Measurements from ENCODE around the gene INAFM2. TPM values are rescaled to one million over a fixed set of nuclear protein-coding genes. Genes with fewer than 3 reads are reported as not detected.
A peak's percentile ranks its signal among the peaks of the same experiment; 100 is the strongest.

INAFM2 gene
- total and polyA plus RNA-seq, 9 of the 15 experiments (the other 6 are each of a cell fraction or from before 2014, with no cell fraction given): 11.8 to 43.1 (median 27.2) TPM

DNA sequence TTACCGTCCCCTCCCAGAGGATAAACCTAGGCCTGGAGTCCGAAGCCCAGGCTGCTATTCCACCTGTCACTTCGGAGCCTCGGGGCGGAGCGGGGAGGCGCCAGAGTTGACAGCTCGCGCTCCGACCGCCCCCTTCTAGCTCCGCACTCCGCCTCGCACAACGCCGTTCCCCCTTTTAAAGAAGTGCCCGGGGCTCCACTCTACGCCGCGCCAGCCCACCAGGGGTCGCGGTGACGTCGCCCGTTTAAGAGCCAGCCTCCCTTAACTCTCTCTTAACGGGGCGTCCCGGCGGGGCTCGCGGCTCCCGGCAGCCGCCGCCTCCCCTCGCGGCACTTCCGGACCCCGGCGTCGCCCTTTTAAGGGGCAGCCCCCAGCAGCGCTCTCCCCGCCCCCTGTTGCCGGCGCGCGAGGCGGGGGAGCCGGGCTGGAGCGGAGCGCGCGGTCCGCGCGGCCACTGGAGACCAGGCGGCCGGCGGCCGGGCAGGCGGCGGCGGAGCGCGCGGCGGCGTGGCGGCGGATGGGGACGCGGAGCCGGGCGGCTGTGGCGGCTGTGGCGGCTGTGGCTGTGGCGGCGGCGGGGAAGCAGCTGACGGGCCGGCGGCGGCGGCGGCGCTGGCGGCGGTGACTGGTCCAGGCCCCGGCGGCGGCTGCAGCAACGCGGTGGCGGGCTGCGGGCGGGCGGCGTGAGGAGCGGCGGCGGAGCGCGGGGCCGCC lies at the start of gene INAFM2 (continued):
- TF ChIP-seq HNRNPK (IDR thresholded peaks at IDR 0.05; ENCODE audit: low read depth, low read length, poor library complexity, severe bottlenecking): no peak
- TF ChIP-seq PML (IDR thresholded peaks at IDR 0.05; ENCODE audit: low read length): no peak
- peak; percentile 92 for TF ChIP-seq ATF7 (IDR thresholded peaks at IDR 0.05)
- TF ChIP-seq, protein P1, sequence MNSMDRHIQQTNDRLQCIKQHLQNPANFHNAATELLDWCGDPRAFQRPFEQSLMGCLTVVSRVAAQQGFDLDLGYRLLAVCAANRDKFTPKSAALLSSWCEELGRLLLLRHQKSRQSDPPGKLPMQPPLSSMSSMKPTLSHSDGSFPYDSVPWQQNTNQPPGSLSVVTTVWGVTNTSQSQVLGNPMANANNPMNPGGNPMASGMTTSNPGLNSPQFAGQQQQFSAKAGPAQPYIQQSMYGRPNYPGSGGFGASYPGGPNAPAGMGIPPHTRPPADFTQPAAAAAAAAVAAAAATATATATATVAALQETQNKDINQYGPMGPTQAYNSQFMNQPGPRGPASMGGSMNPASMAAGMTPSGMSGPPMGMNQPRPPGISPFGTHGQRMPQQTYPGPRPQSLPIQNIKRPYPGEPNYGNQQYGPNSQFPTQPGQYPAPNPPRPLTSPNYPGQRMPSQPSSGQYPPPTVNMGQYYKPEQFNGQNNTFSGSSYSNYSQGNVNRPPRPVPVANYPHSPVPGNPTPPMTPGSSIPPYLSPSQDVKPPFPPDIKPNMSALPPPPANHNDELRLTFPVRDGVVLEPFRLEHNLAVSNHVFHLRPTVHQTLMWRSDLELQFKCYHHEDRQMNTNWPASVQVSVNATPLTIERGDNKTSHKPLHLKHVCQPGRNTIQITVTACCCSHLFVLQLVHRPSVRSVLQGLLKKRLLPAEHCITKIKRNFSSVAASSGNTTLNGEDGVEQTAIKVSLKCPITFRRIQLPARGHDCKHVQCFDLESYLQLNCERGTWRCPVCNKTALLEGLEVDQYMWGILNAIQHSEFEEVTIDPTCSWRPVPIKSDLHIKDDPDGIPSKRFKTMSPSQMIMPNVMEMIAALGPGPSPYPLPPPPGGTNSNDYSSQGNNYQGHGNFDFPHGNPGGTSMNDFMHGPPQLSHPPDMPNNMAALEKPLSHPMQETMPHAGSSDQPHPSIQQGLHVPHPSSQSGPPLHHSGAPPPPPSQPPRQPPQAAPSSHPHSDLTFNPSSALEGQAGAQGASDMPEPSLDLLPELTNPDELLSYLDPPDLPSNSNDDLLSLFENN (IDR thresholded peaks at IDR 0.05; ENCODE audit: low read depth in 2 of 2, low read length in 2 of 2): no peak
- no peak for TF ChIP-seq CHCHD3 (CRISPR knock-in tag; IDR thresholded peaks at IDR 0.05)
- TF ChIP-seq E2F6 (IDR thresholded peaks at IDR 0.05; ENCODE audit: borderline replicate concordance in 1 of 2, extremely low read depth in 1 of 2, insufficient read depth in 1 of 2, insufficient read length in 1 of 2, low read depth in 1 of 2, low read length in 1 of 2, poor library complexity in 1 of 2, severe bottlenecking in 1 of 2): peak; percentile 80 to 91
- TF ChIP-seq GTF2F1 (IDR thresholded peaks at IDR 0.05; ENCODE audit: low read depth, low read length): no peak
- TF ChIP-seq ZNF274 (IDR thresholded peaks at IDR 0.05; ENCODE audit: borderline replicate concordance, low read depth, low read length): no peak
- TF ChIP-seq, protein P2, sequence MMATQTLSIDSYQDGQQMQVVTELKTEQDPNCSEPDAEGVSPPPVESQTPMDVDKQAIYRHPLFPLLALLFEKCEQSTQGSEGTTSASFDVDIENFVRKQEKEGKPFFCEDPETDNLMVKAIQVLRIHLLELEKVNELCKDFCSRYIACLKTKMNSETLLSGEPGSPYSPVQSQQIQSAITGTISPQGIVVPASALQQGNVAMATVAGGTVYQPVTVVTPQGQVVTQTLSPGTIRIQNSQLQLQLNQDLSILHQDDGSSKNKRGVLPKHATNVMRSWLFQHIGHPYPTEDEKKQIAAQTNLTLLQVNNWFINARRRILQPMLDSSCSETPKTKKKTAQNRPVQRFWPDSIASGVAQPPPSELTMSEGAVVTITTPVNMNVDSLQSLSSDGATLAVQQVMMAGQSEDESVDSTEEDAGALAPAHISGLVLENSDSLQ (IDR thresholded peaks at IDR 0.05): peak; percentile 85
- no peak for TF ChIP-seq ZNF668 (CRISPR knock-in tag; IDR thresholded peaks at IDR 0.05)
- no peak for TF ChIP-seq ZNF174 (CRISPR knock-in tag; IDR thresholded peaks at IDR 0.05)
- no peak for TF ChIP-seq MIER1 (IDR thresholded peaks at IDR 0.05; ENCODE audit: low read depth)
- TF ChIP-seq SMARCA5 (IDR thresholded peaks at IDR 0.05): no peak
- TF ChIP-seq ZNF232 (CRISPR knock-in tag; IDR thresholded peaks at IDR 0.05): peak; percentile 76; the same call in 1 of the 2 replicates
- no peak for TF ChIP-seq NFXL1 (CRISPR knock-in tag; IDR thresholded peaks at IDR 0.05)
- no peak for TF ChIP-seq CBX2 (IDR thresholded peaks at IDR 0.05; ENCODE audit: insufficient read depth, low read length, poor library complexity, severe bottlenecking)
- no peak for TF ChIP-seq TCF15 (CRISPR knock-in tag; IDR thresholded peaks at IDR 0.05)
- TF ChIP-seq SMAD3 (CRISPR knock-in tag; conservative IDR thresholded peaks at IDR 0.05): no peak
- no peak for TF ChIP-seq ARHGAP35 (IDR thresholded peaks at IDR 0.05; ENCODE audit: partially characterized antibody)
- TF ChIP-seq CREM (IDR thresholded peaks at IDR 0.05; ENCODE audit: low read depth): peak; percentile 86
- no peak for TF ChIP-seq ZNF830 (CRISPR knock-in tag; IDR thresholded peaks at IDR 0.05)
- peak; percentile 78; the same call in 1 of the 2 replicates for TF ChIP-seq NR3C1 (CRISPR knock-in tag; IDR thresholded peaks at IDR 0.05)
- no peak for TF ChIP-seq NFIC (IDR thresholded peaks at IDR 0.05)

Measured in K562 (cell line).